GM21360 (cell line): Measurements from ENCODE around the gene AP5Z1.

Experiments used
- ATAC-seq: cut with Tn5 transposase; IDR thresholded peaks from one replicate; pipeline ENCODE4 v1.9.1; 2021; ENCODE audit warnings: mild to moderate bottlenecking, moderate library complexity; ENCODE audit not compliant: unreplicated experiment

Gene AP5Z1

DNA sequence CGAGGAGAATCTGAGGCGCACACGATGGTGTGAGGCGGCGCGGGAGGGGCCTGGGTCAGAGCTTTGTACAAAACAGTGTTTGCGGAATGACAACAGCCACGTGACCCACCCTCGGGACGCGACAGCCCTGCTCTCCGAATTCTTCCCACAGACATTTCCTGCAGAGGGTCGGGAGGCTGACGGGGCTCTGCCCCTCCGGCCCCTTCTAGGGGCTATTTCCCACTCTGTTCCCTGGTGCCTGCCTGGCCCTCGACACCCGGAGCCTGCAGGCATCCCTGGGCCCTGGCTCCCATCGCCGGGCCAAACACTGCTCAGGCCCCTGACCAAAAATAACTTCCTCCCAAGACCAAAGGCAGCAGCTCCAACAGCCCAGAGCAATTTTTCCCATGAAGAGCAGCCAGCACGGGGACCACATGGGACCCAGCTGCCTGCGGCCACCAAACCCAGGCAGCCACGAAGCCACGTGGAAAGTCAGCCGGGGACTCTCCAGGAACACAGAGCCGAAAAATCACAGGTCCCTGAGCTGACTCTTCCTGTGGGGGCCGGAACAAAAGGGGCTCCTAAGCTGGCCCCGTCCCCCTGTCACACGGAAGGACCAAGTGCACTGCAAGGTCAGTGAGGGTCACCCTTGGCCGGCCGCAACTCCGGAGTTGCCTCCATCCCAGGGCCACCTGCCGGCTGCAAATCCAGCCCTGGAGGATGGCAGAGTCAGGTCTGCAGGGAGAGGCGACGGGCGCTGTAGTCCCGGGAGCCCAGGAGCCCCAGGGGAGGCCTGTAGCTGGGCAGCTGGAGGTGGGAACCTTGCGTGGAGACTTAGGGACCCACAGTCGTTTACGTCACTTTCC lies 44.4 kb downstream of the AP5Z1 start:
- no peak for ATAC-seq

DNA sequence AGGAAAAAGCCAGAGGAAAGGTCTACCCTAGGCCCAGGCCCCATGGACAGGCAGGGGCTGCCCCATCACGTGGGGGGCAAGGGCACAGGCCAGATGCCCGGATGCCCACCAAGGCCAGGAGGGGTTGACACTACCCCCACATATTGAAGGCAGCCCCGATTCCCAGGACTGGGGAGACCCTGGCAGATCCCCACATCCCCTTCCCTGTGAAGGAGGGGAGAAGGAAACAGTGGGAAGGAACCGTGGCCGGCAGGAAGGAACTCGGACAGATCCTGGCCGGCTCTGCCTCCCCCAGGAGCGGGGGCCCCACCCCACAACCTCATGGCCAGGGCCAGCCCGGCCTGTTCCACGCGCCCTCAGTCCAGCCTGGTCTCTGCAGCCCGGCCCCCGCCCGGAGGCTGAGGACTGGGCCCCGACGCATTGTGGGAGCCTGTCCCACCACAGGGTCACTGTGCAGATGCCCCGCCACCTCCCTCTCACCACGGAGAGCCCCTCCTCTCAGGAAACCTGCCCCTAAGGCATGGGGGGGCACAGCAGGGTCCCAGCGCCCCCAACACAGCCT lies 45.1 kb downstream of the AP5Z1 start:
- no peak for ATAC-seq

- no peak for ATAC-seq
Measured at GRCh38 chr7:4820967-4821471, 45.6 kb downstream of the AP5Z1 start.

GRCh38 chr7:4822677-4823076 lies 47.3 kb downstream of the AP5Z1 start:
- no peak for ATAC-seq

- ATAC-seq, result no peak
Measured at GRCh38 chr7:4823441-4824119, 48.2 kb downstream of the AP5Z1 start.

GRCh38 chr7:4824120-4824775 lies 48.8 kb downstream of the AP5Z1 start:
- no peak for ATAC-seq

- no peak for ATAC-seq
Measured at GRCh38 chr7:4825081-4825480, 49.7 kb downstream of the AP5Z1 start.

DNA sequence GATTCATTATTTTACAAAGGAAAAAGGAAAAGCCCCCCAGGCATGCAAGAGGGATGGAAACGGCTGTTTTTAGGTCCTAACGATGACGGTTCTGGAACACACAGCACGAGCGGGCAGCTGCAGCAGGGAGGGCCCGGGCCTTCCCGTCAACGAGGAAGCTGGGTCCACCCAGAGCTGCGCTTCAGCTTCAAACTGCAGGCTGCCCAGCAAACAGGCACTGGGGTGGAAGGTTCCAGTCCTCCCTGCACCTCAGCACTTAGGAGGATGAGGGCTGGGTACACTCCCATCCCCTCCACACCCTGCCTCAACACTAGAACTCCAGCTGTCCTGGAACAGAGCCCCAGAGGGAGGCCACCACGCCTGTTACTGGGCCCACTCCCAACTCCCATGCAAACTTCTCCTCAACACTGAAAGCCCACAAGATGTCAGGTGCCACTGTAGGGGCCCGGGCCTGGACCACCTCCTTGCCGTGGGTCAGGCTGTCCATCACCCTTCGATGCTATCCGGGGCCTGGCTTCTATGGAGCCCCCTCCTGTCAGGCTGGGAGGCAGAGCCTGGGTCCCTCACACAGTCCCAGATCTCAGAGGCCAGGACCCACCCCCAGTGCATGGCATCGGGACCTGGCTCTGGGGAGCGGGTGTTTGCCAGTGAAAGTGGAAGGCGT lies 53.4 kb downstream of the AP5Z1 start:
- no peak for ATAC-seq

- no peak for ATAC-seq
Measured at GRCh38 chr7:4830176-4830575, 54.8 kb downstream of the AP5Z1 start.

GRCh38 chr7:4831723-4832495 lies 56.5 kb downstream of the AP5Z1 start:
- ATAC-seq, result no peak

- no peak for ATAC-seq
Measured at GRCh38 chr7:4832711-4833110, 57.3 kb downstream of the AP5Z1 start.

GRCh38 chr7:4833176-4833575 lies 57.8 kb downstream of the AP5Z1 start:
- ATAC-seq, result no peak

DNA sequence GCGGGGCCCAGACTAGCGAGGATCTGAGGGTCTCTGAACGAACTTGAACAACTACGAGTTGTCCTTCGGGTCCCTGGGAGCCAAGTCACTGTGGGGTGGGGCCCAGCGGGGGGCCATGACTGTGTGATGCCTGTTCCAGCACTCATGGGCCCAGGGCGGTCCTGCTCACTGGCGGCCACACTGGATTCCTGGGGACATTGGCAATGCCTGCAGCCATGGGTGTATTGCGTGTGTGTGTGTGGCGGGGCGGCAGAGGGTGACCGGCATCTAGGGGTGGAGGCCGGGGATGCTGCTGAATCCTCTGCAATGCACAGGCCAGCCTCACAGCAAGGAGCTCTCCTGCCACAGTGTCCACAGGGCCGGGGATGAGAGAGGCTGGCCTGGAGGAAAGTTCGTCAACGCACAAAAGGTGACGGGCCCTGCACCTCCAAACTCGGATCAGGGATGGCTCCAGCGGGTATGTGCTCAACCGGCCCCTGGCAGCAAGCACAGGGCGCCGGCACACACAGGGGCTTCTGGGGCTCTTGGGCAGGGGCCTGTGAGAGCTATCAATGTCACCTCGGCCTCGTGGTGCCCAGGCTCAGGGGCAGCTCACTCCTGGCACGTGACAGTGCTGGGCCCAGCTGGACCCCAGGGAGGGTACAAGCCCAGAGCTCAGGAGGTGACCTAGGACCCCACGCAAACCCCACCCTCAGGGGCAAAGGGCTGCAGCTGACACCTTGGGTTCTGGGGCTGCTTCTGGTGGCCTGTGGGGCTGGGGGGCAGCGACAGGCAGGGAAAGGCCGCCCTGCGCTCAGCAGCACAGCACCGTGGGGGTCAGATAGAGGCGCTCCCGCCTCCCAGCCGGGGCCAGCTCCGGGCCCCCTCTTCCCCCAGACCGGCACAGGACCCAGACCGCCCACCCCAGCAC lies 58.5 kb downstream of the AP5Z1 start:
- ATAC-seq, result no peak

GRCh38 chr7:4834601-4835397 lies 59.4 kb downstream of the AP5Z1 start:
- ATAC-seq, result no peak

GRCh38 chr7:4835398-4836205 lies 60.2 kb downstream of the AP5Z1 start:
- no peak for ATAC-seq

GRCh38 chr7:4836206-4836661 lies 60.8 kb downstream of the AP5Z1 start:
- ATAC-seq, result no peak
